GM19455 (cell line): Measurements from ENCODE around the gene ACSS2.
A peak's percentile ranks its signal among the peaks of the same experiment; 100 is the strongest.

Experiments
- ATAC-seq: cut with Tn5 transposase; IDR thresholded peaks from one replicate; pipeline ENCODE4 v1.9.1; 2021; ENCODE audit not compliant: unreplicated experiment

Gene ACSS2

GRCh38 chr20:34947336-34947735 is 70.9 kb downstream of the ACSS2 start:
- no peak for ATAC-seq

DNA sequence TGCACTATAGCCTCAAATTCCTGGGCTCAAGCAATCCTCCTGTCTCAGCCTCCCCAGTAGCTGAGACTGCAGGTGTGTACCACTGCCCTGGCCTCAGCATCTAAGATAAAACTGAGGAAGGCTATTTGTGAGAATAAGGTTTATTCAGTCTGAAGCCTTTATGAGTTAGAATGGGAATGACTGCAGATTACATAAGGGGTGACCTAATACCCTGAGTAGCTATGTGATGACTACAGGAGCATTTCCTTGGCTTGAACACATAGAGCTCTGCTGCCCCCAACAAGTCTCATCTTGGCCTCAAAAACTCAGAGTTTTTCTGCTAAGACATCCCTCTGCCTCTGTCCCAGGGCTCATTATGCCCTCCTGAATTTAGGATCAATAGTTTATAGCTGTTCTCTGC is 71.6 kb downstream of the ACSS2 start:
- ATAC-seq: no peak

DNA sequence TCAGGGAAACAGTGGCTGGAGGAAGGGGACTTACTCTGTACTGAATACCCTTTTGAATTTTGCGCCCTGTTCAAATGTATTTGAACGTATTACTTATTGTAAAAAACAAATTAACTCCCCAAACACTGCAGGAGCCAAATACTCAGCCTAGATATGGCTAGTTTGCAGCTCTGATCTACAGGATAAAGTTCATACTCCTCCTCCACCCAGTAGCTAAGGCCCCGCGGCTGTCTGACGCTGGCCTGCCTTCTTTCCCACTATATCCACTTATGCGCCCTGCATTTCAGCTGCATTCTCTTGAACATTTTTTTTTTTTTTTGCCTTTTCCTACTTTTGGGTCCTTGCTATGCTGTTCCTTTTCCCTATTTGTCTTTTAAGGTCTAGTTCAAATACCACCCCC is 72.7 kb downstream of the ACSS2 start:
- ATAC-seq: no peak

DNA sequence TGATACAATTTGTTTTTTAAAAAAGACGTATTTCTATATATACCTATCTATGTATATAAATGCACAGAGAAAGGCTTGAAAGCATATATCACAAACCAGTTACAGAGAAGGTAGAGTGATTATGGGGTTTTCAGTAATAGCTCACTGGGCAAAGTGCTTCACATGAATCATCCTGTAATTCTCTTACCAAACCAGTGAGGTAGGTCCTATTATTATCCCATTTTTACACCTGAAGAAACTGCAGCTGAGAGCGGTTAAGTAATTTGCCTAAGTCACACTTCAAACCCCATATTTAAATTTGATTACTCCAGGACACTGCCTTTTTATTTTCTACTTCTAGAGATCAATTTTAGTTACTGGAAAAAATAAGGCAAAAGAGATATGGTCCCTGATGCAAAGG is 74.8 kb downstream of the ACSS2 start:
- no peak for ATAC-seq

DNA sequence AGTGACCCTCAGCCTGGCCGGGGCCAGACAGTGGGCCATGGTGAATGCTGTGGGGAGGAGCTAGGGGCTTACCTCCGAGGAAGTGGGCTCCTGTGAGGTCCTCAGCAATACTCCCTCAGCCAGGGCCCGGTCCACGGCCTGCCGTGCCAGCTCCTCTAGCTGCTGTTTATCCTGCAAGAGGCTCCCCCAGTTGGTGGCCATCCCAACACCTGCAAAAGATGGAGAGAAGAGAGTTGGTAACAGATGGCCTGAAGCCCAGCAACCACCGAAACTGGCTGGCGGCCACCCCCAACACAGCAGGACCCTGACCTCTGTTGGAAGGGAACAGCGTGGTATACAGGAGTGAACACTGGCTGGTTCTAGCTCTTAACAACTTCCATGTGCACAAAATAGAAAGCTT is 75.2 kb downstream of the ACSS2 start:
- ATAC-seq: no peak

GRCh38 chr20:34952671-34953070 is 76.3 kb downstream of the ACSS2 start:
- ATAC-seq: no peak

- no peak for ATAC-seq
These were observed 77.5 kb downstream of the ACSS2 start for GRCh38 chr20:34953960-34954359.

DNA sequence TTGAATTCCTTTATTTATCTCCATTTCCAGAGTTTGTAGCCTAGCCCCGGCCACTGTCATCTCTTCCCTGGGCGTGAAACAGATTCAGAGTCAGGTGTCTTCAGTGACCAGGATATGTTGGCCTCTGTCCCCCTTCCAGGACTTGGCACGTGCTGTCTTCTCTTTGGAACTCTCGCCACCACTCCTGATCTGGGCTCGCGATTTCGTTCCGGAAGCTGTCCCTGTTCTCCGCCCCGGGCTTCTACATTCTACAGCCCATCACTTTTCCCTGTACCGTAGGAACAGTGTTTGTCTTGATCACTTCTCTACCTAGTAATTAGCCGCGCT is 78.5 kb downstream of the ACSS2 start:
- no peak for ATAC-seq

DNA sequence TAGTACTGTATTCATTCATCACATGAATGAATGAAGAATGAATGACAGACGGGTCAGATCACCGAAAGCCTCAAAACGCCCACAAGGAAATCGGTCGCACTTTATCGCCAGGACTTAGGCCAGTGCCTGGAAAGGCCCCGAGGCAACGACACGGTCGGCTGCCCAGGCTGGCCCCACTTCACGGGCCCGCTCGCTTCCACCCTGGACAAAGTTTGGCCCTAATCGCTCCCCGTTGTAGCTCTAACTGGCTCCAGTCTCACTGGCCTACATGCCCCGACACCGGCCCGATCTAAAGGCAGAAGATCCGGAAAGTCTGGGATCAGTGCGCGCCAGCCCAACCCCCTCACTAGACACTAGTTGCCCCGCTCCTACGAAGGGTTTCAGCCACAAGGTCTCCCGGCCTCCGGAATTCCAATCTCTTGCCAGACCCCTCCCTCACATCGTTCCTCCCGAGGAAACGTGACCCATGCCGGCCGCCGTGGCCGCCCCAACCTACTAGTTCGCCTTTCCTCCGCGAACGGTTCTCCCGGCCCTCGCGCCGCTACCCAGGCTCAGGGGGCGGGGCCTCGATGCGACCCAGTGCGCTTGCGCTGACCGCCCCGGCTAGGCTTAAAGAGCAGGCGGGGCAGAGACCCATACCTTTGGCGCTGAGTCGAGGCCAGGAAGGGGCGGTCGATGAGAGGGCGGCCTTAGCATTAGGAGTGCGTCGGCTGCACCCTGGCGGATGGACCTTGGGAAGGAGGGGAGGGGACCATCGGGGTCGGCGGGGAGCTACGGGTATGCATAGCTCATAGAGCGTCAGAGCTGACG is 79.0 kb downstream of the ACSS2 start, which contains the start of the genes GSS and MYH7B:
Gene GSS, minus strand, starts transcription at position 576 of the 810 bp plus-strand sequence. CDS start 3,954 bp downstream, outside the sequence.
Gene MYH7B, plus strand, starts transcription at position 638 of the 810 bp plus-strand sequence. CDS start 22,138 bp downstream, outside the sequence.
- ATAC-seq: peak; percentile 87

GRCh38 chr20:34956041-34956458 is 79.6 kb downstream of the ACSS2 start:
- ATAC-seq: no peak

GRCh38 chr20:34956751-34957472 is 80.5 kb downstream of the ACSS2 start:
- ATAC-seq: no peak

GRCh38 chr20:34964486-34964885 is 88.1 kb downstream of the ACSS2 start:
- no peak for ATAC-seq

DNA sequence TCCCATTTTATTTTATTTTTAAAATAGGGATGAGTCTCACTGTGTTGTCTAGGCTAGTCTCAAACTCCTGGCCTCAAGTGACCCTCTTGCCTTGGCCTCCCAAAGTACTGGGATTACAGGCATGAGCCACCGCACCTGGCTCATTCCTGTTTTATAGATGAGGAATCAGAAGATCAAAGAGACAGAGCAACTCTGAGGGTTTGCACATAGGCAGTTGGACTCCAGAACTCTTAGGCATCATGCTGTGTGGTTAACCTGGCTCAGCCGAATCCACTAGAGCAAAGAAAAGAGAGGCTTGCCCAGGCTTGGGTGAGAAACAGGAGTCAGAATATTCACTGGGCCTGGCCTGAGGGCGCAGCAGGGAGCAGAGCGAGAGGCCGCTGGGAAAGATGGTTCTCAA is 88.6 kb downstream of the ACSS2 start:
- no peak for ATAC-seq

GRCh38 chr20:34967421-34967820 is 91.0 kb downstream of the ACSS2 start:
- ATAC-seq: no peak

DNA sequence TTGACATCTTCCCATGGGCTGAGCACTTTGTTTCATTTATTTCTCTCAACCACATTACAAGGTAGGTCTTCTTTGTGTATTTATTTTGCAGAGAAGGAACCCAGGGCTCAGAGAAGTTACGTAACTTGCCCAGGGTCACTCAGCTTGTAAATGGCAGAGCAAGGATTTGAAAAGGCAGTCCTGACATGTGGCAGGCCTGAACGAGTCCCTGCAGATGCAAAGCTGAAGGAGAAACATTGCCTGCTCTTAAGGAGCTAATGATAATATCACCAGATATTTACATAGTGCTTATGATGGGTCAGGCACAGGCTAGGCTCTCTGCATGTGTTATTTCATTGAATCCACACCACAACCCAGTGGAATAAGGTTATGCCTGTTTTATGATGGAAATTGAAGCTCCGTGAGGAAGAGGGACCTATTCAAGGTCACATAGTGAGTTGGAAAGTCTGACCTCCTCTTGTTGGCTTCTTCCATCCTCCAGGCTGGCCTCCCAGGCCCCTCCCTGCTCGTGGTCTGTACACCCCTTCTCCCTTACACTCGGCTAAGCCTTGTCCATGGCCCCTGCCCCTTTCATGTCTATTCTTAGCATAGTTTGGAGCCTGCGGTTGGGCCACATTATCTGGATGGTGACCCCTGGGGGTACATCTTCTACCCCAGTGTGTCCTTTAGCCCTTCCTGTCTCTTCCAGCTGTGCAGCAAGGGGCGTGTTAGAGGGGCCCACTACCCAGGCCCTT is 91.8 kb downstream of the ACSS2 start:
- ATAC-seq: no peak

DNA sequence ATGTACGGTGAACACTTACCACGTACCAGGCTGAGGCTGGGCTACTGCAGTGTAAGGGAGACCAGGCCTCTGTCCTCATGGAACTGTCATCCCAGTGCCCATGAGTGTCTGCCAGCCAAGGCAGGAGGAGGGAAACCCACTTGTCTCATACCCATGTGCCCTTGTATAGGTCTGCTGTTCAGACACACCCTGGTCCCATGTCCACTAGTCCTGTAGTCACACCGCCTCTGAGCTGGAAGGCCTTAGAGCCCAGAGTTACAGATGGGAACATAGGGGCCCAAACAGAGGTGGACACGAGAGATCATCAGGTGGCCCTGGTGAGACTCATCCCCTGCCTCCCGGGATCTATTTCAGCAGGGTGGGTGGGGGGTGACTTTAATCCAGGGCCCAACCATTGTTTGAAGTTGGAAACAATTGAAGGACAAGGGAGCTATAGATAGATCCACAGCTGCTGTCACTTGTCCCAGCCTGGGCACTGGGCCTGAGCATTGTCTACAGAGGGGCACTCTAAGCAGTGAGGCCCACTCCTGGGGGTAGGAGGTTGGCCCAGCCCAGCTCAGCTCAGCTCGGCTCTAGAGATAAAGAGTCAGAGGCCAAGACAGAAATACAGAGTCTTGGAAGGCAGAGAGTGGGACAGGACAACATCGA is 93.9 kb downstream of the ACSS2 start:
- no peak for ATAC-seq

GRCh38 chr20:34970846-34971560 is 94.6 kb downstream of the ACSS2 start:
- no peak for ATAC-seq

- no peak for ATAC-seq
These were observed 95.3 kb downstream of the ACSS2 start for GRCh38 chr20:34971561-34972235.

GRCh38 chr20:34974246-34974645 is 97.8 kb downstream of the ACSS2 start:
- no peak for ATAC-seq

- ATAC-seq: no peak
These were observed 99.9 kb downstream of the ACSS2 start for GRCh38 chr20:34976286-34976685.
